ENCODE data around the gene GLIS2.

GLIS2 gene

GRCh38 chr16:4330277-4330874 lies 14.5 kb downstream of the GLIS2 start:
- H3K4me3 ChIP-seq (replicated peaks; ENCODE audit: insufficient read depth, low read length) = no peak overlapping the region
- H3K27ac ChIP-seq (replicated peaks) = no peak overlapping the region
- TF ChIP-seq, protein P1, sequence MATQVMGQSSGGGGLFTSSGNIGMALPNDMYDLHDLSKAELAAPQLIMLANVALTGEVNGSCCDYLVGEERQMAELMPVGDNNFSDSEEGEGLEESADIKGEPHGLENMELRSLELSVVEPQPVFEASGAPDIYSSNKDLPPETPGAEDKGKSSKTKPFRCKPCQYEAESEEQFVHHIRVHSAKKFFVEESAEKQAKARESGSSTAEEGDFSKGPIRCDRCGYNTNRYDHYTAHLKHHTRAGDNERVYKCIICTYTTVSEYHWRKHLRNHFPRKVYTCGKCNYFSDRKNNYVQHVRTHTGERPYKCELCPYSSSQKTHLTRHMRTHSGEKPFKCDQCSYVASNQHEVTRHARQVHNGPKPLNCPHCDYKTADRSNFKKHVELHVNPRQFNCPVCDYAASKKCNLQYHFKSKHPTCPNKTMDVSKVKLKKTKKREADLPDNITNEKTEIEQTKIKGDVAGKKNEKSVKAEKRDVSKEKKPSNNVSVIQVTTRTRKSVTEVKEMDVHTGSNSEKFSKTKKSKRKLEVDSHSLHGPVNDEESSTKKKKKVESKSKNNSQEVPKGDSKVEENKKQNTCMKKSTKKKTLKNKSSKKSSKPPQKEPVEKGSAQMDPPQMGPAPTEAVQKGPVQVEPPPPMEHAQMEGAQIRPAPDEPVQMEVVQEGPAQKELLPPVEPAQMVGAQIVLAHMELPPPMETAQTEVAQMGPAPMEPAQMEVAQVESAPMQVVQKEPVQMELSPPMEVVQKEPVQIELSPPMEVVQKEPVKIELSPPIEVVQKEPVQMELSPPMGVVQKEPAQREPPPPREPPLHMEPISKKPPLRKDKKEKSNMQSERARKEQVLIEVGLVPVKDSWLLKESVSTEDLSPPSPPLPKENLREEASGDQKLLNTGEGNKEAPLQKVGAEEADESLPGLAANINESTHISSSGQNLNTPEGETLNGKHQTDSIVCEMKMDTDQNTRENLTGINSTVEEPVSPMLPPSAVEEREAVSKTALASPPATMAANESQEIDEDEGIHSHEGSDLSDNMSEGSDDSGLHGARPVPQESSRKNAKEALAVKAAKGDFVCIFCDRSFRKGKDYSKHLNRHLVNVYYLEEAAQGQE (IDR thresholded peaks at IDR 0.05; ENCODE audit: insufficient replicate concordance, low read depth) = no peak
- TF ChIP-seq CTCF (IDR thresholded peaks at IDR 0.05; ENCODE audit: insufficient read depth, low read length) (peak; percentile 90), SPI1 (IDR thresholded peaks at IDR 0.05; ENCODE audit: borderline replicate concordance, low read depth) (no peak), POLR2AphosphoS5 (IDR thresholded peaks at IDR 0.05; ENCODE audit: low read depth) (no peak)
- DNase-seq (ENCODE audit: low read depth in 1 of 2, low spot score in 1 of 2) = peak in 1 of 2 experiments; percentile 66
- H3K27me3 ChIP-seq (ENCODE audit: insufficient read depth, poor library complexity, severe bottlenecking) = peaks cover 3% of the 10 kb centered on the region

DNA sequence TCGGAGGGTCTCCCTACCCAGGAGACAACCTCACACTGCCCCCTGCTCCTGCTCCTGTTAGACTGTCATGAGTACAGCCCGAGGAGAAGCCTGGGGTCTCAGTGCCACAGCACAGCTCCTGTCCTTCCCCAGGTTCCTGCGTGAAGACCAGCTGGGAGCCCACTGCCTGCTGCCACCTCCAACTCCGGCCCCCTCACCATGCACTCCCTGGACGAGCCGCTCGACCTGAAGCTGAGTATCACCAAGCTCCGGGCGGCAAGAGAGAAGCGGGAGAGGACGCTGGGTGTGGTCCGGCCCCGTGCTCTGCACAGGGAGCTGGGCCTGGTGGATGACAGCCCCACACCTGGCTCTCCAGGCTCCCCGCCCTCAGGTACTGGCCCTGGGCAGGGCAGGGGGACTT lies 16.2 kb downstream of the GLIS2 start:
- no peak overlapping the region for H3K27ac ChIP-seq (replicated peaks)
- H3K27me3 ChIP-seq (ENCODE audit: insufficient read depth, poor library complexity, severe bottlenecking) = peaks cover 3% of the 10 kb centered on the region
- TF ChIP-seq SPI1 (IDR thresholded peaks at IDR 0.05; ENCODE audit: borderline replicate concordance, low read depth) = no peak
- TF ChIP-seq, protein P1 (IDR thresholded peaks at IDR 0.05; ENCODE audit: insufficient replicate concordance, low read depth) = no peak
- no peak for TF ChIP-seq CTCF (IDR thresholded peaks at IDR 0.05; ENCODE audit: insufficient read depth, low read length)
- TF ChIP-seq GABPA (IDR thresholded peaks at IDR 0.05; ENCODE audit: low read depth) = no peak
- TF ChIP-seq POLR2AphosphoS5 (IDR thresholded peaks at IDR 0.05; ENCODE audit: low read depth) = no peak
- DNase-seq (ENCODE audit: low read depth in 1 of 2, low spot score in 1 of 2) = no peak
- no peak overlapping the region for H3K4me3 ChIP-seq (replicated peaks; ENCODE audit: insufficient read depth, low read length)

GRCh38 chr16:4332623-4333307 lies 16.9 kb downstream of the GLIS2 start:
- no peak for DNase-seq (ENCODE audit: low read depth in 1 of 2, low spot score in 1 of 2)
- TF ChIP-seq CTCF (IDR thresholded peaks at IDR 0.05; ENCODE audit: insufficient read depth, low read length) (no peak), SPI1 (IDR thresholded peaks at IDR 0.05; ENCODE audit: borderline replicate concordance, low read depth) (no peak), POLR2AphosphoS5 (IDR thresholded peaks at IDR 0.05; ENCODE audit: low read depth) (no peak), GABPA (IDR thresholded peaks at IDR 0.05; ENCODE audit: low read depth) (no peak)
- TF ChIP-seq, protein P1 (IDR thresholded peaks at IDR 0.05; ENCODE audit: insufficient replicate concordance, low read depth) = no peak
- no peak overlapping the region for H3K4me3 ChIP-seq (replicated peaks; ENCODE audit: insufficient read depth, low read length)

More at GRCh38 chr16:4332623-4333307, 16.9 kb downstream of the GLIS2 start:
- Histone ChIP-seq H3K27ac (replicated peaks) (no peak overlapping the region), H3K27me3 (ENCODE audit: insufficient read depth, poor library complexity, severe bottlenecking) (peaks cover 3% of the 10 kb centered on the region)

Measured in HL-60 (cell line).